Caco-2 (cell line): ENCODE data around the gene ARHGEF28. TPM values are rescaled to one million over a fixed set of nuclear protein-coding genes. Genes with fewer than 3 reads are reported as not detected.

Experiments used
- BruUV-seq: library from RNA; stranded (reverse); fragments of 400-500 nt; replicated peaks from 2 replicates; lab custom pipeline; 2021; lab: Mats Ljungman, UMichigan
- CTCF ChIA-PET: fragments of 300-600 bp; sonication (Branson Sonifier 250); formaldehyde crosslinking; loops from one replicate; lab custom pipeline; 2022; ENCODE audit warnings: antibody characterized with exemption; lab: Charles Lee
- POLR2A ChIA-PET: fragments of 300-600 bp; sonication (Branson Sonifier 250); formaldehyde crosslinking; loops from one replicate; lab custom pipeline; 2022; ENCODE audit warnings: antibody characterized with exemption; lab: Charles Lee
- DNase-seq, 2 experiments: peaks; one replicate each; pipeline versions ENCODE4 v3.0.0 to v3.0.0-alpha.2; 2020 to 2022
- H3K27me3 ChIP-seq: replicated peaks from 2 replicates; pipeline ENCODE4 v1.6.0; 2011; ENCODE audit warnings: low read length; ENCODE audit not compliant: control insufficient read depth, insufficient read depth
- H3K36me3 ChIP-seq: 2 replicates; pipeline ENCODE4 v1.5.1; 2011; ENCODE audit warnings: low read length; ENCODE audit not compliant: control insufficient read depth, insufficient read depth
- H3K4me1 ChIP-seq: fragments of 250-450 bp; sonication (Bioruptor Pico); 2 replicates; pipeline ENCODE4 v1.5.1; 2020; ENCODE audit warnings: mild to moderate bottlenecking
- H3K4me3 ChIP-seq: 2 replicates; pipeline ENCODE4 v1.5.1; 2011; ENCODE audit warnings: low read depth, mild to moderate bottlenecking, control low read depth, low read length
- H3K9me3 ChIP-seq: fragments of 250-450 bp; sonication (Bioruptor Pico); 2 replicates; pipeline ENCODE4 v1.5.1; 2020; ENCODE audit warnings: mild to moderate bottlenecking, moderate library complexity
- H3K27ac Mint-ChIP-seq: one replicate; pipeline ENCODE4 v1.8.0; 2022; ENCODE audit warnings: mixed read lengths; ENCODE audit not compliant: unreplicated experiment
- H3K27me3 Mint-ChIP-seq: one replicate; pipeline ENCODE4 v1.8.0; 2022; ENCODE audit warnings: mixed read lengths; ENCODE audit not compliant: insufficient read depth, unreplicated experiment
- H3K36me3 Mint-ChIP-seq: one replicate; pipeline ENCODE4 v1.8.0; 2022; ENCODE audit warnings: mild to moderate bottlenecking, mixed read lengths; ENCODE audit not compliant: insufficient read depth, unreplicated experiment
- H3K4me1 Mint-ChIP-seq: one replicate; pipeline ENCODE4 v1.8.0; 2022; ENCODE audit warnings: low read depth, mixed read lengths; ENCODE audit not compliant: unreplicated experiment
- H3K4me3 Mint-ChIP-seq: one replicate; pipeline ENCODE4 v1.8.0; 2022; ENCODE audit warnings: mild to moderate bottlenecking, moderate library complexity, mixed read lengths; ENCODE audit not compliant: unreplicated experiment
- H3K9me3 Mint-ChIP-seq: one replicate; pipeline ENCODE4 v1.8.0; 2022; ENCODE audit warnings: mixed read lengths; ENCODE audit not compliant: unreplicated experiment
- intact Hi-C: fragments of 100-400 bp; cut with micrococcal nuclease; formaldehyde crosslinking; loops from one replicate; pipeline ENCODE4 v1.10.0; 2022; ENCODE audit not compliant: unreplicated experiment
- total RNA-seq: library from RNA; stranded (reverse); gene quantifications from 2 replicates; pipeline ENCODE4 v1.2.3, GENCODE V29; 2022
- TF ChIP-seq, protein P1 (sequence below), 2 experiments: fragments of 200-600 bp in 1 of 2; IDR thresholded peaks; 1 replicate in 1 of 2; 2 replicates in 1 of 2; pipeline versions ENCODE4 v1.5.1 to v1.8.0; 2011 to 2022; ENCODE audit warnings: antibody characterized with exemption in 1 of 2, control low read depth in 1 of 2, inconsistent platforms in 1 of 2, low read depth in 1 of 2, low read length in 1 of 2, mild to moderate bottlenecking in 1 of 2, moderate library complexity in 1 of 2; ENCODE audit not compliant: insufficient read depth in 1 of 2, severe bottlenecking in 1 of 2, unreplicated experiment in 1 of 2

Gene ARHGEF28
- total RNA-seq, 1 experiment from 2014 or later, result 4.6 TPM

DNA sequence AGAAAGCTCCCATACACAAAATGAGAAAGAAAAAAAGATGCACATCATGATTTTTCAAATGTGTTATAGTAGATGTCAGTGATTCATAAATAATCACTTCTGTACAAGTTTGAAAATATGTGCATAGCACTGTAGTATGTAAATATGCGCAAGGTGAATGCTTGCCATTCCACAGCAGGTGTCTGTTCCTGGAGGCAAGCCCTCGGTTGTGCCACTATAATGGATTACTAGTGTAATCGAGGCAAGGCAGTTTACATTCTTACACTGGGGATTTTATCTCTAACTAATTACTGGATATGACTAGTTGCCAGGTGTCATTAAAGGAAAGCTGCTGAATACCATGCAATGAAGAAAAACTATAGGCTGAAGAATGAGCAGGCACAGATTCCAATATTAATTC, 93.6 kb downstream of the ARHGEF28 start:
- Histone ChIP-seq H3K36me3 (no peaks in the 10 kb centered on the region), H3K27me3 (no peaks in the 10 kb centered on the region), H3K4me3 (no peak overlapping the region), H3K9me3 (no peaks in the 10 kb centered on the region), H3K4me1 (no peaks in the 10 kb centered on the region)
- Mint-ChIP-seq H3K4me1 (no peaks in the 10 kb centered on the region), H3K9me3 (no peaks in the 10 kb centered on the region), H3K4me3 (no peak overlapping the region), H3K36me3 (no peaks in the 10 kb centered on the region), H3K27me3 (peaks cover 4% of the 10 kb centered on the region), H3K27ac (no peak overlapping the region)
- no TSS peak for BruUV-seq
- TF ChIP-seq, protein P1, sequence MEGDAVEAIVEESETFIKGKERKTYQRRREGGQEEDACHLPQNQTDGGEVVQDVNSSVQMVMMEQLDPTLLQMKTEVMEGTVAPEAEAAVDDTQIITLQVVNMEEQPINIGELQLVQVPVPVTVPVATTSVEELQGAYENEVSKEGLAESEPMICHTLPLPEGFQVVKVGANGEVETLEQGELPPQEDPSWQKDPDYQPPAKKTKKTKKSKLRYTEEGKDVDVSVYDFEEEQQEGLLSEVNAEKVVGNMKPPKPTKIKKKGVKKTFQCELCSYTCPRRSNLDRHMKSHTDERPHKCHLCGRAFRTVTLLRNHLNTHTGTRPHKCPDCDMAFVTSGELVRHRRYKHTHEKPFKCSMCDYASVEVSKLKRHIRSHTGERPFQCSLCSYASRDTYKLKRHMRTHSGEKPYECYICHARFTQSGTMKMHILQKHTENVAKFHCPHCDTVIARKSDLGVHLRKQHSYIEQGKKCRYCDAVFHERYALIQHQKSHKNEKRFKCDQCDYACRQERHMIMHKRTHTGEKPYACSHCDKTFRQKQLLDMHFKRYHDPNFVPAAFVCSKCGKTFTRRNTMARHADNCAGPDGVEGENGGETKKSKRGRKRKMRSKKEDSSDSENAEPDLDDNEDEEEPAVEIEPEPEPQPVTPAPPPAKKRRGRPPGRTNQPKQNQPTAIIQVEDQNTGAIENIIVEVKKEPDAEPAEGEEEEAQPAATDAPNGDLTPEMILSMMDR (IDR thresholded peaks at IDR 0.05; ENCODE audit: insufficient read depth in 1 of 2, low read depth in 1 of 2, low read length in 1 of 2, severe bottlenecking in 1 of 2, unreplicated experiment in 1 of 2), result no peak
- no peak for DNase-seq
- intact Hi-C loops, result loop anchor here (10.0 kb wide), 1 partner anchor 65 kb away; no protein-coding TSS in a partner anchor
- ChIA-PET CTCF (no interaction called here), POLR2A (no interaction called here)

DNA sequence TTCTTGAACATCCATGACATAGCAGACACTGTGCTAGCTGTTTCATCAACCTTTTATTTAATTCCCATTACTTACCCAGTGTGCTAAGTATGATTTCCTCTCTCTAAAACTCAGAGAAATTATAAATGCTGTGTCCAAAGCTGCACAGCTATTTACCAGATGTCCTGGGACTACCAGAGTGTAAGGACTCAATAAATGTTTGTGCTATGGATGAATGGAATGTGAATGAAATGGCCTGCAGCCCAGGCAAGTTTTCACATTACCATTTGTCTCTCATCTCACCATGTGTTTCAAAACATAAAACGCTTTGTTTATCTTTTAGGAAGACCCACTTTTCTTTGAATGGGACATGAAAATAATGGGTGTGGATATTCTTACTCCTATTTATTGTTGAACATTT, 96.2 kb downstream of the ARHGEF28 start:
- Mint-ChIP-seq H3K27ac (no peak overlapping the region), H3K4me1 (no peaks in the 10 kb centered on the region), H3K9me3 (no peaks in the 10 kb centered on the region), H3K36me3 (no peaks in the 10 kb centered on the region), H3K4me3 (no peak overlapping the region), H3K27me3 (peaks cover 4% of the 10 kb centered on the region)
- Histone ChIP-seq H3K36me3 (no peaks in the 10 kb centered on the region), H3K9me3 (no peaks in the 10 kb centered on the region), H3K4me3 (no peak overlapping the region), H3K4me1 (no peaks in the 10 kb centered on the region), H3K27me3 (no peaks in the 10 kb centered on the region)
- CTCF ChIA-PET, result no interaction called here
- no peak for DNase-seq
- intact Hi-C loops, result loop anchor here (10.0 kb wide), 1 partner anchor 63 kb away; no protein-coding TSS in a partner anchor
- POLR2A ChIA-PET, result no interaction called here
- no TSS peak for BruUV-seq
- TF ChIP-seq, protein P1 (IDR thresholded peaks at IDR 0.05; ENCODE audit: insufficient read depth in 1 of 2, low read depth in 1 of 2, low read length in 1 of 2, severe bottlenecking in 1 of 2, unreplicated experiment in 1 of 2), result no peak

DNA sequence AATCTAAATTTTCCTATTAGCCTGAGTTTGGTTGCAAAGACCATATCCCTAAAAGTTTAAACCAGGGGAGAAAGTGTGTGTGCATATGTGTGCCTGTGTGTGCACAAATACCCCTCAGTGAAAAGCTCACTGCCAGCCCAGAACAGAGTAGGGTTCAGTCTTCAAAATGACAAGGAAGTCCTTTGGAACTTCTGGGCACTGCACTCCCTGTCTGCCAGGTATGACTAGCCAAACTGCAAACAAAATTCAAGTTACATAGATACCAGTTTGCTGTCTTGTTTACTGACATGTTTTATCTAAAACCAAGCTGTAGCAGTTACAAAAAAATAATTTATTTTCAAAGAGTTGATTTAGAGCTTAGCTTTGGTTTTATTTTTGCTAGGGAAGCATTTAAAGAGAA, 100.1 kb downstream of the ARHGEF28 start:
- no peak overlapping the region for H3K27ac Mint-ChIP-seq

More for the DNA sequence above, 100.1 kb downstream of the ARHGEF28 start:
- DNase-seq, result no peak
- no peak overlapping the region for H3K4me3 ChIP-seq
- TF ChIP-seq, protein P1 (IDR thresholded peaks at IDR 0.05; ENCODE audit: insufficient read depth in 1 of 2, low read depth in 1 of 2, low read length in 1 of 2, severe bottlenecking in 1 of 2, unreplicated experiment in 1 of 2), result no peak
- ChIA-PET POLR2A (no interaction called here), CTCF (no interaction called here)
- Mint-ChIP-seq H3K4me1 (peaks cover 6% of the 10 kb centered on the region), H3K4me3 (no peak overlapping the region), H3K9me3 (no peaks in the 10 kb centered on the region), H3K27me3 (no peaks in the 10 kb centered on the region), H3K36me3 (no peaks in the 10 kb centered on the region)
- no peaks in the 10 kb centered on the region for H3K9me3 ChIP-seq
- no peaks in the 10 kb centered on the region for H3K27me3 ChIP-seq
- H3K4me1 ChIP-seq, result peaks cover 14% of the 10 kb centered on the region
- no peaks in the 10 kb centered on the region for H3K36me3 ChIP-seq
- intact Hi-C loops, result loop anchor here (10.0 kb wide), 1 partner anchor 59 kb away; no protein-coding TSS in a partner anchor
- BruUV-seq, result no TSS peak
